Right cardiac atrium (tissue), 5 donors: ENCODE data around the gene CKMT1A. TPM values are rescaled to one million over a fixed set of nuclear protein-coding genes. Genes with fewer than 3 reads are reported as not detected.
"Not testable (repeated sequence)": the region's sequence is repeated elsewhere in the genome, so short reads cannot be mapped to it uniquely, and the experiment has no call there.

Source experiments
- ATAC-seq, 2 donors: fragments of 200-7000 bp; cut with Tn5 transposase; one replicate each; pipeline versions ENCODE4 v1.8.0 to v1.9.1; 2020; ENCODE audit warnings: moderate library complexity in 2 of 2, mild to moderate bottlenecking in 1 of 2
- DNase-seq, 3 donors: peaks; one replicate each; pipeline ENCODE4 v3.0.0-alpha.2; 2020
- H3K27ac ChIP-seq: one replicate; pipeline ENCODE4 v1.5.1; 2013; ENCODE audit warnings: mild to moderate bottlenecking, low read length, control low read depth, moderate library complexity
- H3K27me3 ChIP-seq: one replicate; pipeline ENCODE4 v1.6.1; 2013; ENCODE audit not compliant: control insufficient read depth, insufficient read depth
- H3K4me1 ChIP-seq: one replicate; pipeline ENCODE4 v1.6.1; 2013; ENCODE audit warnings: low read length; ENCODE audit not compliant: control insufficient read depth, insufficient read depth
- H3K4me3 ChIP-seq: one replicate; pipeline ENCODE4 v1.5.1; 2013; ENCODE audit warnings: low read length, control low read depth
- H3K9me3 ChIP-seq: one replicate; pipeline ENCODE4 v1.6.1; 2013; ENCODE audit warnings: low read length; ENCODE audit not compliant: control insufficient read depth
- WGBS: extraction: QIAGEN DNeasy Blood & Tissue Kit; methylation state at CpG from one replicate; pipeline ENCODE4 v1.1.7; 2013; 5-methylcytosine and 5-hydroxymethylcytosine counted together
- intact Hi-C, 4 donors: fragments of 100-400 bp; cut with DNase I; formaldehyde crosslinking; loops; one replicate each; pipeline versions ENCODE4 v1.11.0 to v1.14.0; 2022 to 2023
- long read RNA-seq, 4 donors: library from polyadenylated mRNA; unstranded; transcript quantifications; one replicate each; pipeline ENCODE4 v2.0.0, GENCODE V29; 2020 to 2021
- polyA plus RNA-seq: library from polyadenylated mRNA; stranded (reverse); fragments of 200-250 nt; gene quantifications from one replicate; pipeline ENCODE4 v1.2.3, GENCODE V29; 2013
- total RNA-seq, 4 donors: library from RNA; stranded (reverse); fragmentation: NEBNext Ultra II Directional; extraction: Animal tissue kit (Norgen Biotek cat#: 25700); gene quantifications; one replicate each; pipeline ENCODE4 v1.2.1, GENCODE V29; 2021
- donor health status: healthy with polysubstance abuse.
- donor health status: DM: no; HTN: yes; CAD: no.
- donor health status: DM: no; HTN: no; CAD: no.
- donor health status: DM: no; HTN: yes; CAD: no; lungs with severe emphysema.
- donor health status: DM: yes; HTN: yes; CAD: no.

CKMT1A gene
- total RNA-seq: under 1 TPM in 3 of 4 donors, not detected in 1; 0.40 to 0.50 (median 0.43) TPM
- polyA plus RNA-seq: 1.8 TPM
- long read RNA-seq, donor 1, partial matches to known transcripts: 0 of 2 reads
- long read RNA-seq, donor 1, other reads (novel, unspliced or antisense): 0 of 2 reads
- long read RNA-seq, donor 2: 0 reads
- long read RNA-seq, donor 3: 0 reads
- long read RNA-seq, donor 4: 0 reads

GRCh38 chr15:43693148-43694022 lies at the start of gene CKMT1A:
TSS of gene CKMT1A (plus strand) at chr15:43693859. CDS start at chr15:43694051, 192 bp downstream.
- H3K9me3 ChIP-seq, H3K27me3 ChIP-seq, intact Hi-C loops, H3K4me3 ChIP-seq, DNase-seq, H3K27ac ChIP-seq, H3K4me1 ChIP-seq: not testable (repeated sequence)
- no CpG with 5 or more reads among the region's 43 CpGs for WGBS
- peak; percentile 47 to 55 for ATAC-seq

- intact Hi-C loops: no loop called here
- no peaks in the 10 kb centered on the region for H3K4me1 ChIP-seq
- 76% methylated on average over 84 of the region's 85 CpGs for WGBS
- no peaks in the 10 kb centered on the region for H3K9me3 ChIP-seq
- no peak within 1 kb of the TSS for H3K4me3 ChIP-seq
- ATAC-seq (peak; percentile 55 to 68), DNase-seq (peak in 2 of 3 donors; percentile 38 to 49)
- H3K27me3 ChIP-seq: no peaks in the 10 kb centered on the region
- no peak within 1 kb of the TSS for H3K27ac ChIP-seq
These were observed 44.8 kb upstream of the CKMT1A start, which contains the start of gene CATSPER2 for GRCh38 chr15:43648649-43649429. TSS of gene CATSPER2 (minus strand) at chr15:43648844. CDS start at chr15:43648061, 783 bp downstream.

GRCh38 chr15:43649430-43649926 lies 44.2 kb upstream of the CKMT1A start:
- H3K4me1 ChIP-seq, intact Hi-C loops, H3K27me3 ChIP-seq, H3K9me3 ChIP-seq, H3K27ac ChIP-seq, H3K4me3 ChIP-seq, DNase-seq: not testable (repeated sequence)
- WGBS: 95% methylated on average over 16 of the region's 16 CpGs
- peak in 1 of 2 donors; percentile 21 for ATAC-seq

GRCh38 chr15:43659727-43660126 lies 33.9 kb upstream of the CKMT1A start:
- intact Hi-C loops, DNase-seq, H3K27me3 ChIP-seq, H3K4me1 ChIP-seq, H3K27ac ChIP-seq, ATAC-seq, H3K9me3 ChIP-seq, H3K4me3 ChIP-seq: not testable (repeated sequence)
- WGBS: 87% methylated on average over 4 of the region's 10 CpGs

GRCh38 chr15:43662293-43662692 lies 31.4 kb upstream of the CKMT1A start:
- DNase-seq, intact Hi-C loops, H3K9me3 ChIP-seq, H3K4me3 ChIP-seq, H3K27me3 ChIP-seq, H3K27ac ChIP-seq, H3K4me1 ChIP-seq, ATAC-seq: not testable (repeated sequence)
- 100% methylated on average over 1 of the region's 2 CpGs for WGBS

- H3K27me3 ChIP-seq, H3K9me3 ChIP-seq, ATAC-seq, intact Hi-C loops, H3K4me1 ChIP-seq, H3K4me3 ChIP-seq, H3K27ac ChIP-seq, DNase-seq: not testable (repeated sequence)
- WGBS: no CpG with 5 or more reads among the region's 8 CpGs
These were observed 30.3 kb upstream of the CKMT1A start for GRCh38 chr15:43663333-43663732.

- intact Hi-C loops, H3K27me3 ChIP-seq, DNase-seq, H3K4me1 ChIP-seq, ATAC-seq, H3K9me3 ChIP-seq, H3K27ac ChIP-seq, H3K4me3 ChIP-seq: not testable (repeated sequence)
- no CpG with 5 or more reads among the region's 1 CpG for WGBS
These were observed 27.5 kb upstream of the CKMT1A start for GRCh38 chr15:43666177-43666576.

- ATAC-seq, H3K9me3 ChIP-seq, H3K4me1 ChIP-seq, DNase-seq, H3K27me3 ChIP-seq, intact Hi-C loops, H3K4me3 ChIP-seq, H3K27ac ChIP-seq: not testable (repeated sequence)
- no CpG with 5 or more reads among the region's 1 CpG for WGBS
These were observed 19.5 kb upstream of the CKMT1A start for GRCh38 chr15:43674175-43674574.

GRCh38 chr15:43689604-43690301 lies 3.9 kb upstream of the CKMT1A start:
- intact Hi-C loops, H3K4me3 ChIP-seq, H3K27me3 ChIP-seq, DNase-seq, H3K9me3 ChIP-seq, H3K4me1 ChIP-seq, H3K27ac ChIP-seq: not testable (repeated sequence)
- WGBS: no CpG with 5 or more reads among the region's 54 CpGs
- peak; percentile 98 to 99 for ATAC-seq

GRCh38 chr15:43692679-43693078 lies 980 bp upstream of the CKMT1A start:
- H3K4me3 ChIP-seq, H3K4me1 ChIP-seq, ATAC-seq, H3K27ac ChIP-seq, H3K27me3 ChIP-seq, DNase-seq, intact Hi-C loops, H3K9me3 ChIP-seq: not testable (repeated sequence)
- WGBS: 33% methylated on average over 3 of the region's 7 CpGs
